Activated CD4-positive, CD25-positive, alpha-beta regulatory T cell treated with anti-CD3 and anti-CD28 coated beads, Interleukin-2, amount 50 U/mL, for 24 hours (primary cell): Measurements from ENCODE around the gene HOXA5.
A peak's percentile ranks its signal among the peaks of the same experiment; 100 is the strongest.

Source experiments
- ATAC-seq, 2 donors: fragments of 150-1000 bp; cut with Tn5 transposase; one replicate each; pipeline ENCODE4 v1.10.0; 2021; ENCODE audit warnings: mild to moderate bottlenecking in 1 of 2, moderate library complexity in 1 of 2

Gene HOXA5

GRCh38 chr7:27182285-27182841 is 38.9 kb upstream of the HOXA5 start:
- no peak for ATAC-seq

- no peak for ATAC-seq
Observed at GRCh38 chr7:27181795-27182275, 38.4 kb upstream of the HOXA5 start.

- ATAC-seq, result no peak
Observed at GRCh38 chr7:27180431-27181420, 37.2 kb upstream of the HOXA5 start.

GRCh38 chr7:27179503-27180430 is 36.3 kb upstream of the HOXA5 start:
- ATAC-seq, result peak; percentile 55 to 60

GRCh38 chr7:27179030-27179429 is 35.5 kb upstream of the HOXA5 start:
- no peak for ATAC-seq

GRCh38 chr7:27178366-27178765 is 34.9 kb upstream of the HOXA5 start:
- ATAC-seq, result no peak

GRCh38 chr7:27177795-27178320 is 34.4 kb upstream of the HOXA5 start:
- no peak for ATAC-seq

GRCh38 chr7:27176962-27177794 is 33.7 kb upstream of the HOXA5 start:
- ATAC-seq, result no peak

GRCh38 chr7:27176524-27176845 is 33.0 kb upstream of the HOXA5 start:
- no peak for ATAC-seq

GRCh38 chr7:27175626-27176523 is 32.4 kb upstream of the HOXA5 start:
- no peak for ATAC-seq

GRCh38 chr7:27174874-27175625 is 31.6 kb upstream of the HOXA5 start:
- no peak for ATAC-seq

GRCh38 chr7:27173956-27174873 is 30.7 kb upstream of the HOXA5 start, which contains the start of gene HOXA10:
Gene HOXA10, minus strand, starts transcription at chr7:27174320. Its CDS starts 14 bp downstream, at chr7:27174306.
- ATAC-seq, result peak in 1 of 2 donors; percentile 24

GRCh38 chr7:27173511-27173955 is 30.1 kb upstream of the HOXA5 start:
- peak; percentile 55 to 65 for ATAC-seq

GRCh38 chr7:27172823-27173510 is 29.5 kb upstream of the HOXA5 start:
- peak in 1 of 2 donors; percentile 10 for ATAC-seq

GRCh38 chr7:27172315-27172774 is 28.9 kb upstream of the HOXA5 start:
- no peak for ATAC-seq

GRCh38 chr7:27171637-27172314 is 28.3 kb upstream of the HOXA5 start:
- no peak for ATAC-seq

- ATAC-seq, result no peak
Observed at GRCh38 chr7:27171325-27171636, 27.8 kb upstream of the HOXA5 start.
